WTC11 (cell line): ENCODE data around the gene FBN2. TPM values are rescaled to one million over a fixed set of nuclear protein-coding genes. Genes with fewer than 3 reads are reported as not detected.

ENCODE experiments used
- ATAC-seq: fragments of 200-7000 bp; cut with Tn5 transposase; 2 replicates; pipeline ENCODE4 v1.10.0; 2021; ENCODE audit warnings: mild to moderate bottlenecking, moderate library complexity
- CTCF ChIA-PET: fragments of 300-600 bp; sonication (Branson Sonifier 250); formaldehyde crosslinking; loops from one replicate; lab custom pipeline; 2021; ENCODE audit warnings: antibody characterized with exemption; lab: Charles Lee
- POLR2A ChIA-PET: fragments of 350-600 bp; sonication (Branson Sonifier 250); formaldehyde crosslinking; loops from one replicate; lab custom pipeline; 2021; ENCODE audit warnings: antibody characterized with exemption; lab: Charles Lee
- DNase-seq: peaks from one replicate; pipeline ENCODE4 v3.0.0; 2021; ENCODE audit warnings: low spot score
- H3K27ac Mint-ChIP-seq: 2 replicates; pipeline ENCODE4 v1.8.0; 2021; ENCODE audit warnings: mixed read lengths
- H3K27me3 Mint-ChIP-seq: 2 replicates; pipeline ENCODE4 v1.8.0; 2021; ENCODE audit warnings: low read depth, mild to moderate bottlenecking, moderate library complexity, mixed read lengths
- H3K36me3 Mint-ChIP-seq: 2 replicates; pipeline ENCODE4 v1.8.0; 2021; ENCODE audit warnings: mixed read lengths
- H3K4me1 Mint-ChIP-seq: 2 replicates; pipeline ENCODE4 v1.8.0; 2022; ENCODE audit warnings: mixed read lengths
- H3K4me3 Mint-ChIP-seq: 2 replicates; pipeline ENCODE4 v1.8.0; 2021; ENCODE audit warnings: mild to moderate bottlenecking, moderate library complexity, mixed read lengths
- H3K9me3 Mint-ChIP-seq: 2 replicates; pipeline ENCODE4 v1.8.0; 2021; ENCODE audit warnings: mixed read lengths
- AFF4 ChIP-seq: sonication (generic); formaldehyde crosslinking; IDR thresholded peaks from 2 replicates; pipeline ENCODE4 v1.8.1; 2023; ENCODE audit warnings: mild to moderate bottlenecking, missing genetic modification reagents, borderline replicate concordance
- ATF3 ChIP-seq: sonication (generic); formaldehyde crosslinking; conservative IDR thresholded peaks from 2 replicates; pipeline ENCODE4 v1.8.1; 2022; ENCODE audit warnings: mild to moderate bottlenecking, missing genetic modification reagents
- ATF6 ChIP-seq: sonication (generic); formaldehyde crosslinking; IDR thresholded peaks from 2 replicates; pipeline ENCODE4 v1.8.1; 2023; ENCODE audit warnings: mild to moderate bottlenecking, missing genetic modification reagents
- CDX4 ChIP-seq: fragments of 250-450 bp; sonication (Bioruptor Pico); IDR thresholded peaks from 2 replicates; pipeline ENCODE4 v1.9.0; 2021; ENCODE audit warnings: moderate library complexity, mild to moderate bottlenecking, inconsistent platforms, borderline replicate concordance
- CREB1 ChIP-seq: sonication (generic); formaldehyde crosslinking; IDR thresholded peaks from 2 replicates; pipeline ENCODE4 v1.8.0; 2023; ENCODE audit warnings: mild to moderate bottlenecking, missing genetic modification reagents
- ESRRA ChIP-seq: sonication (generic); formaldehyde crosslinking; IDR thresholded peaks from 2 replicates; pipeline ENCODE4 v1.8.1; 2022; ENCODE audit warnings: mild to moderate bottlenecking, missing genetic modification reagents, borderline replicate concordance
- FOXP1 ChIP-seq: sonication (generic); formaldehyde crosslinking; IDR thresholded peaks from 2 replicates; pipeline ENCODE4 v1.8.0; 2022; ENCODE audit warnings: missing genetic modification reagents, mild to moderate bottlenecking, moderate library complexity, borderline replicate concordance
- GRHL2 ChIP-seq: fragments of 250-450 bp; sonication (Bioruptor Pico); IDR thresholded peaks from 2 replicates; pipeline ENCODE4 v1.8.0; 2022; ENCODE audit warnings: mild to moderate bottlenecking, moderate library complexity; ENCODE audit not compliant: insufficient replicate concordance, severe bottlenecking
- HMGA2 ChIP-seq: fragments of 250-450 bp; sonication (Bioruptor Pico); IDR thresholded peaks from 2 replicates; pipeline ENCODE4 v1.4.0; 2021; ENCODE audit warnings: mild to moderate bottlenecking, moderate library complexity
- HMGXB4 ChIP-seq: sonication (generic); formaldehyde crosslinking; IDR thresholded peaks from 2 replicates; pipeline ENCODE4 v1.8.1; 2023; ENCODE audit warnings: mild to moderate bottlenecking, moderate library complexity, missing genetic modification reagents
- MAX ChIP-seq: sonication (generic); formaldehyde crosslinking; IDR thresholded peaks from 2 replicates; pipeline ENCODE4 v1.8.0; 2022; ENCODE audit warnings: mild to moderate bottlenecking, missing genetic modification reagents
- NFATC4 ChIP-seq: fragments of 250-450 bp; sonication (Bioruptor Pico); IDR thresholded peaks from 2 replicates; pipeline ENCODE4 v1.9.0; 2021; ENCODE audit warnings: mild to moderate bottlenecking
- NFYB ChIP-seq: sonication (generic); formaldehyde crosslinking; conservative IDR thresholded peaks from 2 replicates; pipeline ENCODE4 v1.8.0; 2022; ENCODE audit warnings: low read depth, missing genetic modification reagents
- PRRX2 ChIP-seq: fragments of 250-450 bp; sonication (Bioruptor Pico); IDR thresholded peaks from 2 replicates; pipeline ENCODE4 v1.8.0; 2021; ENCODE audit warnings: mild to moderate bottlenecking
- SMAD4 ChIP-seq: sonication (generic); formaldehyde crosslinking; IDR thresholded peaks from 2 replicates; pipeline ENCODE4 v1.8.0; 2022; ENCODE audit warnings: mild to moderate bottlenecking, missing genetic modification reagents
- ZMAT4 ChIP-seq: fragments of 250-450 bp; sonication (Bioruptor Pico); IDR thresholded peaks from 2 replicates; pipeline ENCODE4 v1.9.0; 2021; ENCODE audit warnings: mild to moderate bottlenecking
- ZNF281 ChIP-seq: sonication (generic); formaldehyde crosslinking; IDR thresholded peaks from 2 replicates; pipeline ENCODE4 v1.8.0; 2023; ENCODE audit warnings: mild to moderate bottlenecking, missing genetic modification reagents
- ZNF317 ChIP-seq: sonication (generic); formaldehyde crosslinking; IDR thresholded peaks from 2 replicates; pipeline ENCODE4 v1.8.1; 2023; ENCODE audit warnings: low read depth, mild to moderate bottlenecking, moderate library complexity, missing genetic modification reagents, borderline replicate concordance
- ZNF425 ChIP-seq: fragments of 250-450 bp; sonication (Bioruptor Pico); conservative IDR thresholded peaks from 2 replicates; pipeline ENCODE4 v1.9.0; 2021; ENCODE audit warnings: mild to moderate bottlenecking
- total RNA-seq: library from RNA; stranded (reverse); gene quantifications from 3 replicates; pipeline ENCODE4 v1.2.3, GENCODE V29; 2021
- TF ChIP-seq, protein P1 (sequence below): sonication (generic); formaldehyde crosslinking; conservative IDR thresholded peaks from 2 replicates; pipeline ENCODE4 v1.8.1; 2023; ENCODE audit warnings: mild to moderate bottlenecking, low read depth, missing genetic modification reagents, moderate library complexity

Gene FBN2
- total RNA-seq, 1 experiment from 2014 or later, result 56.7 TPM

DNA sequence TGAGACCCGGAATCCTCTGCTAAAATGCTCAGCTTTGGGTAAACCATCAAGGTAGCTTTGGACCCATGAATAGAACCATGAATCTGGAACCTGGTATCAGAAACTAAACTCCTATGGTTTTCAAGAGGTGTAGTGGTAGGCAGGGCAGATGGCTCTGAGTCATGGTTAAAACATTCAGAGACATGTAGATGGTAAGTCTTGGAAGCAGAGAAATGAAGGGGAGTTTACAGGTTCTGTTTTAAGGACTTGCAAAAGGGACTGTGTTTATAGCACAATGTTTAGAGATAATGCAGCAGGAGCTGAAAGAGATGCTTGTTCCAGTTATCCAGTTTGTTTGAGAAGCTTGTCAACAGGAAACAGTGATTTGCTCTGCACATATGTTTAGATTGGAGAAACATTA is 36.0 kb upstream of the FBN2 start:
- ATAC-seq (no peak), DNase-seq (no peak)
- Mint-ChIP-seq H3K27me3 (no peaks in the 10 kb centered on the region), H3K4me1 (peaks cover 7% of the 10 kb centered on the region), H3K27ac (no peak overlapping the region), H3K4me3 (no peak overlapping the region), H3K36me3 (0 out of 2 replicates have a peak, but pooled peaks cover 2% of the 10 kb centered on the region), H3K9me3 (peaks cover 12% of the 10 kb centered on the region)
- ChIA-PET CTCF (no interaction called here), POLR2A (no interaction called here)
- TF ChIP-seq, protein P1, sequence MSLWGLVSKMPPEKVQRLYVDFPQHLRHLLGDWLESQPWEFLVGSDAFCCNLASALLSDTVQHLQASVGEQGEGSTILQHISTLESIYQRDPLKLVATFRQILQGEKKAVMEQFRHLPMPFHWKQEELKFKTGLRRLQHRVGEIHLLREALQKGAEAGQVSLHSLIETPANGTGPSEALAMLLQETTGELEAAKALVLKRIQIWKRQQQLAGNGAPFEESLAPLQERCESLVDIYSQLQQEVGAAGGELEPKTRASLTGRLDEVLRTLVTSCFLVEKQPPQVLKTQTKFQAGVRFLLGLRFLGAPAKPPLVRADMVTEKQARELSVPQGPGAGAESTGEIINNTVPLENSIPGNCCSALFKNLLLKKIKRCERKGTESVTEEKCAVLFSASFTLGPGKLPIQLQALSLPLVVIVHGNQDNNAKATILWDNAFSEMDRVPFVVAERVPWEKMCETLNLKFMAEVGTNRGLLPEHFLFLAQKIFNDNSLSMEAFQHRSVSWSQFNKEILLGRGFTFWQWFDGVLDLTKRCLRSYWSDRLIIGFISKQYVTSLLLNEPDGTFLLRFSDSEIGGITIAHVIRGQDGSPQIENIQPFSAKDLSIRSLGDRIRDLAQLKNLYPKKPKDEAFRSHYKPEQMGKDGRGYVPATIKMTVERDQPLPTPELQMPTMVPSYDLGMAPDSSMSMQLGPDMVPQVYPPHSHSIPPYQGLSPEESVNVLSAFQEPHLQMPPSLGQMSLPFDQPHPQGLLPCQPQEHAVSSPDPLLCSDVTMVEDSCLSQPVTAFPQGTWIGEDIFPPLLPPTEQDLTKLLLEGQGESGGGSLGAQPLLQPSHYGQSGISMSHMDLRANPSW (CRISPR knock-in tag), result no peak
- no peak for TF ChIP-seq MAX (CRISPR knock-in tag)
- no peak for TF ChIP-seq FOXP1
- no peak for TF ChIP-seq HMGXB4
- TF ChIP-seq CREB1 (CRISPR knock-in tag), result no peak
- TF ChIP-seq ZNF425 (CRISPR knock-in tag), result no peak
- no peak for TF ChIP-seq ZNF281
- TF ChIP-seq ZNF317, result no peak
- TF ChIP-seq NFATC4 (CRISPR knock-in tag), result no peak
- no peak for TF ChIP-seq ATF3 (CRISPR knock-in tag)
- no peak for TF ChIP-seq ATF6 (CRISPR knock-in tag)
- no peak for TF ChIP-seq ZMAT4 (CRISPR knock-in tag)
- no peak for TF ChIP-seq NFYB (CRISPR knock-in tag)
- no peak for TF ChIP-seq HMGA2 (CRISPR knock-in tag)
- TF ChIP-seq AFF4, result no peak
- no peak for TF ChIP-seq GRHL2 (CRISPR knock-in tag)
- TF ChIP-seq ESRRA (CRISPR knock-in tag), result no peak
- TF ChIP-seq PRRX2, result no peak
- TF ChIP-seq SMAD4 (CRISPR knock-in tag), result no peak
- TF ChIP-seq CDX4 (CRISPR knock-in tag), result no peak
- TF ChIP-seq, all 79 proteins: peak for 0
